SK-N-SH treated with all-trans-retinoic acid at 6 μM for 48 hours (cell line): ENCODE results near the gene SPOUT1.

Source experiments
- ARNTL ChIP-seq: fragments of 450-650 bp; formaldehyde crosslinking; IDR thresholded peaks from 2 replicates; pipeline ENCODE4 v1.5.0; 2020; ENCODE audit warnings: low read depth, mild to moderate bottlenecking, moderate library complexity, borderline replicate concordance
- BACH2 ChIP-seq: fragments of 250-450 bp; sonication (Bioruptor Pico); IDR thresholded peaks from 2 replicates; pipeline ENCODE4 v1.9.0; 2021; ENCODE audit warnings: mild to moderate bottlenecking, borderline replicate concordance
- GLIS3 ChIP-seq: fragments of 250-450 bp; sonication (Bioruptor Pico); IDR thresholded peaks from 2 replicates; pipeline ENCODE4 v1.5.0; 2020; ENCODE audit warnings: mild to moderate bottlenecking, moderate library complexity
- RARB ChIP-seq: fragments of 250-450 bp; sonication (Bioruptor Pico); IDR thresholded peaks from 2 replicates; pipeline ENCODE4 v1.8.0; 2021; ENCODE audit warnings: mild to moderate bottlenecking, moderate library complexity
- ZC3H10 ChIP-seq: fragments of 250-450 bp; sonication (Bioruptor Pico); IDR thresholded peaks from 2 replicates; pipeline ENCODE4 v1.5.1; 2021; ENCODE audit warnings: mild to moderate bottlenecking, moderate library complexity
- TF ChIP-seq, protein P1 (sequence below): fragments of 250-450 bp; sonication (Bioruptor Pico); IDR thresholded peaks from 2 replicates; pipeline ENCODE4 v1.5.0; 2020; ENCODE audit warnings: mild to moderate bottlenecking, moderate library complexity

DNA sequence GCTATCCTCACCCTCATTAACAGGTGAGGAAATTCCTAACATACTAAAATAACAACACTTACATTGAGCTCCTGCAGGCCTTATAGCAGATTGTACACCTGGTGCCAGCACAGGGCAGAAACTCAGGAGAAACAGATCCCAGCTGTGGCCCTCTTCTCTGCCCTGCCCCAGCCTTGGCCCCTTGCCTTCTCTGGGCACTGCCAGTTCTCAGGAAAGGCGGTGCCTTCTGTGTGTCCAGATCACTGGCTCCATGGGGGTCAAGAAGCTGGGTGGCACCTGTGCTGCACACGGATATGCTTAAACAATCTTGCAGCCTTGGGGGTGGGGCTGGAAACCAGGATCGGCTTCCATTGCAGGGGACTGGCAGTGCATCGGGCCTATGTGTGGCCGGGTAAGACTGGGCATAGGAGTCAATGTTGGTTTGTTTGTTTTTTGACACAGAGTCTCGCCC, 32.8 kb upstream of the SPOUT1 start:
- TF ChIP-seq ZC3H10 (CRISPR knock-in tag), result no peak
- TF ChIP-seq RARB (CRISPR knock-in tag), result no peak
- no peak for TF ChIP-seq GLIS3 (CRISPR knock-in tag)
- no peak for TF ChIP-seq BACH2 (CRISPR knock-in tag)
- TF ChIP-seq ARNTL (CRISPR knock-in tag), result no peak
- TF ChIP-seq, protein P1, sequence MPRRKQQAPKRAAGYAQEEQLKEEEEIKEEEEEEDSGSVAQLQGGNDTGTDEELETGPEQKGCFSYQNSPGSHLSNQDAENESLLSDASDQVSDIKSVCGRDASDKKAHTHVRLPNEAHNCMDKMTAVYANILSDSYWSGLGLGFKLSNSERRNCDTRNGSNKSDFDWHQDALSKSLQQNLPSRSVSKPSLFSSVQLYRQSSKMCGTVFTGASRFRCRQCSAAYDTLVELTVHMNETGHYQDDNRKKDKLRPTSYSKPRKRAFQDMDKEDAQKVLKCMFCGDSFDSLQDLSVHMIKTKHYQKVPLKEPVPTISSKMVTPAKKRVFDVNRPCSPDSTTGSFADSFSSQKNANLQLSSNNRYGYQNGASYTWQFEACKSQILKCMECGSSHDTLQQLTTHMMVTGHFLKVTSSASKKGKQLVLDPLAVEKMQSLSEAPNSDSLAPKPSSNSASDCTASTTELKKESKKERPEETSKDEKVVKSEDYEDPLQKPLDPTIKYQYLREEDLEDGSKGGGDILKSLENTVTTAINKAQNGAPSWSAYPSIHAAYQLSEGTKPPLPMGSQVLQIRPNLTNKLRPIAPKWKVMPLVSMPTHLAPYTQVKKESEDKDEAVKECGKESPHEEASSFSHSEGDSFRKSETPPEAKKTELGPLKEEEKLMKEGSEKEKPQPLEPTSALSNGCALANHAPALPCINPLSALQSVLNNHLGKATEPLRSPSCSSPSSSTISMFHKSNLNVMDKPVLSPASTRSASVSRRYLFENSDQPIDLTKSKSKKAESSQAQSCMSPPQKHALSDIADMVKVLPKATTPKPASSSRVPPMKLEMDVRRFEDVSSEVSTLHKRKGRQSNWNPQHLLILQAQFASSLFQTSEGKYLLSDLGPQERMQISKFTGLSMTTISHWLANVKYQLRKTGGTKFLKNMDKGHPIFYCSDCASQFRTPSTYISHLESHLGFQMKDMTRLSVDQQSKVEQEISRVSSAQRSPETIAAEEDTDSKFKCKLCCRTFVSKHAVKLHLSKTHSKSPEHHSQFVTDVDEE (CRISPR knock-in tag), result no peak
